HG03439 (cell line): ENCODE results near the gene ADRB1.
A peak's percentile ranks its signal among the peaks of the same experiment; 100 is the strongest.

Source experiments
- ATAC-seq: cut with Tn5 transposase; IDR thresholded peaks from one replicate; pipeline ENCODE4 v1.9.1; 2021; ENCODE audit warnings: mild to moderate bottlenecking, moderate library complexity; ENCODE audit not compliant: unreplicated experiment

The ADRB1 gene

DNA sequence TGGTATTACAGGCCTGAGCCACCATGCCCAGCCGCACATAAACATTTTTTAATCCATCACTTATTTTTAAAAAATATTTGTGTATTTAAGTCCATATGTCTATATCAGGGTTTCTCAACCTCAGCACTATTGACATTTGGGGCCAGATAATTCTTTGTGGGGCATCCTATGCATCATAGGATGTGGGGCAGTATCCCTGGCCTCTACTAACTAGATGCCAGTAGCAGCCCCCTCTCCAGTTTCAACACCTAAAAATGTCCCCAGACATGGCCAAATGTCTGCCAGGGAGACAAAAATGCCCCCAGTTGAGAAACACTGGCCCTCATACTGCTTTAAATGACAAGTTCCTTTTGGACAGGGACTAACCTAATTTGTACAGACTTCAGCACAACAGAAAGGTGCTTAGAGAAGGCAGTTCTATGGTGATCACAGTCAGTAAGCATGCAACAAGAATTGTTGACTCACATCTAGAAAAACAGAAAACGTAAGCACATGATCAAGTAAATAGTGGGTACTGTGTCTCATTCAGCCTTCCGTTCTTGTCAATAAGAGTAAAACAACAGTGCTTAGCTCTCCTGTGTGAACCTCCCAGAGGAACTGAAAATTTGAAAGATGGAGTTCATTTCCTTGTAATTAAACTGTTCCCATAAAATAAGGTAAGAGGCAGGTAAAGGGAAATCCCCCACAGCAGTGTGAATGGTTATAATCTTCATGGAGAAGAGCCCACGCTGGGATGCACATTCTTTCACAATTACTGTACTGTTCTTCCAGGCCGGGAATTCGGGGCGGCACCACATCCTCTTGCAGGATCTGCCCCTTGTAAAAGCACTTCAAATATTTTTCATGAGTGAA lies 17.3 kb upstream of the ADRB1 start:
- no peak for ATAC-seq

- no peak for ATAC-seq
Observed at GRCh38 chr10:114027041-114027394, 16.6 kb upstream of the ADRB1 start.

- no peak for ATAC-seq
Observed at GRCh38 chr10:114027951-114028350, 15.7 kb upstream of the ADRB1 start.

- ATAC-seq, result no peak
Observed at GRCh38 chr10:114028425-114028824, 15.2 kb upstream of the ADRB1 start.

- no peak for ATAC-seq
Observed at GRCh38 chr10:114029655-114030054, 14.0 kb upstream of the ADRB1 start.

DNA sequence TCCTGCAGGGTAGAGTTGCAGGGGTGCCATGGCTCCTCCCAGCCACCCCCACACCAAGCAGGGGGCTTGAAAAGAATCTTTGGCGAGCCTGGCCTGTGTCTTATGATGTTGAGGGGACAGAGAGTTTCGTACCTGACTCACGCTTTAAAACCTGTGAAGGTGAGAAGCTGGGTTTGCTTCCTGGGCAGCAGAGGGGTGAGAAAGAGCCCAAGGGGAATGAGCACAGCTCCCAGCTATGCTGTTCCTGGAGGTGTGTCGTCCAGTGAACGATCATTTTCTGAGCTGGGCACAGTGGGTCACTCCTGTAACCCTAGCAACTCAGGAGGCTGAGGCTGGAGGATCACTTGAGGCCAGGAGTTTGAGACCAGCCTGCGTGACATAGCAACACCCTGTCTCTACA lies 13.5 kb upstream of the ADRB1 start:
- ATAC-seq, result no peak

- ATAC-seq, result no peak
Observed at GRCh38 chr10:114031073-114031972, 12.3 kb upstream of the ADRB1 start.

DNA sequence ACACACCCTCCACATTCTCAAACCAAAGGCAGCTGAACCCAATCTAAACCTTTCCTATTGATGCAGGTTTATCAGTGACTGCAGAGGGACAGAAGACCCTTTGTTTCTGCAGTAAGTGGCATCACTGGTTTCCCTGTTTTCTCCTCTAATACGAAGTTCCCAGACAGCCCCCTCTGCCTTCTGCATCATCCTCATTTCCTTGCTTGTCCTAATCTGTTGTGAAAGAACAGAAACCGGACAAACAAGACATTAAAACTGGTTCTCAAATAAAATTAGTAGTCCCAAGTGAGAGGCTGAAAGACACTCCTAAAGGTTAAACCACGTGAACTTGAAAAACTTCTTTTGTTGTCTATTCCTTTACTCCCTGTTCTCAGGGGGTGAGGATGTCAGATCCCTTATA lies 10.1 kb upstream of the ADRB1 start:
- ATAC-seq, result no peak

GRCh38 chr10:114034923-114035645 lies 8.6 kb upstream of the ADRB1 start:
- no peak for ATAC-seq

- no peak for ATAC-seq
Observed at GRCh38 chr10:114035791-114036190, 7.9 kb upstream of the ADRB1 start.

DNA sequence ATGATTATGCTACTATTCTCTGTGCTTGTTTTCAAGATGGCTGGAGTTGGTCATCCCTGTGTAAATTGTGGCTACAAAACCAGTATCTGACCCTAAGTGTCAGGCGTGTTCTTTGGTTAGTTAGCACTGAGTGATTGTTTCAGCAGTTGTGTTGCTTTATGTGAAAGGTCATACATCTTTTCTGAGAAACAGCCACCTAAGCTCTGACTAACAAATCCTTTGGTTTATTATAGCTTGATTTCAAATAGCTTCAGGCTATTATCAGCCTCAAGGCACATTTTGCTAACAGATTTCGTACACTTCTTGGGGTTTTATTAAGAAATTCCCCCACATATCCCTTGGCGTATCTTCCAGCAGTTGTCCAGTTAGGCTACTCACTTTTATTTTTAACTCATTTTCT lies 4.8 kb upstream of the ADRB1 start:
- no peak for ATAC-seq

GRCh38 chr10:114041166-114041565 lies 2.5 kb upstream of the ADRB1 start:
- no peak for ATAC-seq

DNA sequence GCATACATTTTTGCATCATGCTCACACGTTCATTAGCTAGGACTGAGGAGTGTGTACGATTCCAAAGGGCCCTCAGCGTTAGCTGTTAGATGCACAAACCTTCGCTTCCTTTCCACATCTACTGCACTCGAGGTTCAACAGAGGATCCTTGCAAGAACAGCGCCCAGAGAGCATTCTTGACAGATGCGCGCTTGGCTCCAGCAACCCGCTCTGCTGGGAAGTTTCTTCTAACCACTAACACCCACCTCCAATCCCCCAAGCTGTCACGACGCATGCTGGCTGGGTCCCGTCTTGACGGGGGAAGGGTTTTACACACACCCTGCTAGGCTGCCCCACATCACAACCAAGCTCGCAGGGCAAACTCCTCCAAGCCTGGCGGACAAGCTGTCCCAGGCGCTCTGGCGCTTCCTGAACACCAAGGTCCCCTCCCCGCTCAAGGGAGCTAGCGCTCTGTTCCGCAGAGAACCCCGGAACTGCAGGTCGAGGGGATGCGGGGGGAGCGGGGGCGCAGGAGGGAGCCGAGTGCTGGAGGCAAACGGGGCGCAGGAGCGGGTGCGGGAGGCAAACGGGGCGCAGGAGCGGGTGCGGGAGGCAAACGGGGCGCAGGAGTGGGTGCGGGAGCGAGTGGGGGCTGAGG lies 653 bp upstream of the ADRB1 start:
- peak; percentile 46 for ATAC-seq

- ATAC-seq, result no peak
Observed at GRCh38 chr10:114044247-114045135, 825 bp downstream of the ADRB1 start.

DNA sequence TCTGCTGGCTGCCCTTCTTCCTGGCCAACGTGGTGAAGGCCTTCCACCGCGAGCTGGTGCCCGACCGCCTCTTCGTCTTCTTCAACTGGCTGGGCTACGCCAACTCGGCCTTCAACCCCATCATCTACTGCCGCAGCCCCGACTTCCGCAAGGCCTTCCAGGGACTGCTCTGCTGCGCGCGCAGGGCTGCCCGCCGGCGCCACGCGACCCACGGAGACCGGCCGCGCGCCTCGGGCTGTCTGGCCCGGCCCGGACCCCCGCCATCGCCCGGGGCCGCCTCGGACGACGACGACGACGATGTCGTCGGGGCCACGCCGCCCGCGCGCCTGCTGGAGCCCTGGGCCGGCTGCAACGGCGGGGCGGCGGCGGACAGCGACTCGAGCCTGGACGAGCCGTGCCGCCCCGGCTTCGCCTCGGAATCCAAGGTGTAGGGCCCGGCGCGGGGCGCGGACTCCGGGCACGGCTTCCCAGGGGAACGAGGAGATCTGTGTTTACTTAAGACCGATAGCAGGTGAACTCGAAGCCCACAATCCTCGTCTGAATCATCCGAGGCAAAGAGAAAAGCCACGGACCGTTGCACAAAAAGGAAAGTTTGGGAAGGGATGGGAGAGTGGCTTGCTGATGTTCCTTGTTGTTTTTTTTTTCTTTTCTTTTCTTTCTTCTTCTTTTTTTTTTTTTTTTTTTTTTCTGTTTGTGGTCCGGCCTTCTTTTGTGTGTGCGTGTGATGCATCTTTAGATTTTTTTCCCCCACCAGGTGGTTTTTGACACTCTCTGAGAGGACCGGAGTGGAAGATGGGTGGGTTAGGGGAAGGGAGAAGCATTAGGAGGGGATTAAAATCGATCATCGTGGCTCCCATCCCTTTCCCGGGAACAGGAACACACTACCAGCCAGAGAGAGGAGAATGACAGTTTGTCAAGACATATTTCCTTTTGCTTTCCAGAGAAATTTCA lies 1.7 kb downstream of the ADRB1 start:
- ATAC-seq, result no peak

DNA sequence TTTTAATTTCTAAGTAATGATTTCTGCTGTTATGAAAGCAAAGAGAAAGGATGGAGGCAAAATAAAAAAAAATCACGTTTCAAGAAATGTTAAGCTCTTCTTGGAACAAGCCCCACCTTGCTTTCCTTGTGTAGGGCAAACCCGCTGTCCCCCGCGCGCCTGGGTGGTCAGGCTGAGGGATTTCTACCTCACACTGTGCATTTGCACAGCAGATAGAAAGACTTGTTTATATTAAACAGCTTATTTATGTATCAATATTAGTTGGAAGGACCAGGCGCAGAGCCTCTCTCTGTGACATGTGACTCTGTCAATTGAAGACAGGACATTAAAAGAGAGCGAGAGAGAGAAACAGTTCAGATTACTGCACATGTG lies 2.4 kb downstream of the ADRB1 start:
- no peak for ATAC-seq

- no peak for ATAC-seq
Observed at GRCh38 chr10:114048472-114048871, 4.8 kb downstream of the ADRB1 start.

DNA sequence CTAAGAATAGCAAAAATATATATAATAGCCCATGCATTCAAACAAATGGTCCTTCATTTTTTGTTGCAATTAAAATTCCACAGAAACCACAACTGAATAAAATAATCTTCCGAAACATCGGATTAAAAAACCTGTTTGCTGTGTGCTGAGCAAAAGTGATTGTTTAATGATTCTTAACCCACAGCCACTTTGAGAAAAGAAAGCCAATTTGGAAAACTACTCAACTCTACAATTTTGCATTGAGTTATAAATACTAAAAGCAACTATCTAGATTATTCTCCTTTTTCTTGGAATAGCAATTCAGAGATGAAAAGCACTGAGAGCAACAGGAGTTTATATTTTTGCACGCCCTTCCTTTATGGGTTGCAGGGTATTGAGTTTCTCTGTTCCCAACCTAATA lies 8.0 kb downstream of the ADRB1 start:
- ATAC-seq, result no peak

- no peak for ATAC-seq
Observed at GRCh38 chr10:114052255-114052654, 8.6 kb downstream of the ADRB1 start.
